ENCODE data around the gene RAD18.

The RAD18 gene

DNA sequence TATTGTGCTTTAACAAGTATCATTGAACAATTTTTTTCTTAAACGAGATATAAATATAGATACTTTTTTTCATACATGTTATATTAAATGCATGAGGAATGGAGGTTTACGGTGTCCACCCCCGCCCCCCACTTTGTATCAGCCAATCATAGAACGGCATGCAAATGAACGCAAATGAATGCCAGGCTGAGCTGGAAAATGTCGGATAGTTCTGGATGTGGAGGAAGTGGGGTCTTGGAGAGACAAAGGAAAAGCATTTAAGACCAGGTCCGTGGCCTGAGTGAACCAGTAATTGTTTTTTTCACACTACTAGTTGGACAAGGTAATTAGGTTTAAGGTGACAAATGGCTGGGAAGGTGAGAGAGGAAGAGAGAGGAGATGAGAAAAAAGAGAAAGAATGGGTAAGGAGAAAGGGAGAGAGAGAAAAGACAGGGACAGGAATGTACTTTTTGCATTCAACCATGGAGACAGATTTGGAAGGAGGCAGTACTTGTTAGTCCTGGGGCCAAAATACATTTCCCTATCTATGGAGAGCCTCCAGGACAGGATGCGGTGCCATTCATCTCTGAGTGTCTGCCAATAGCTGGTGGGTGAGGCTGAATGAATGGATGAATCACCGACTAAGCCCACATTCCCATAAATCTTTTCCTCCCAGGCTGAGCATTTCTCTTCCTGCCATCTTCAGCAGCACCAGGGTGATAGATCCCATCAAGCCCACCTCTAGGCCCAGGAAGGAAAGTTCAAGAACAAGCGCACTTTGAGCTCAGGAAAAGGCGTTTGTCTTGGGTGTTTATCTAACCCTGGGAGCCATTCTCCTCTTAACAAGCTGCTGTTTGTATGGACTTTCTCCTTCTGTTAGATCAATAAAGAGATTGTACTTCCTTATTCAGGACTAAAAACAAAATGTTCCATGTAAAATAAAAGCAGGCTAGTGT lies 1.4 kb upstream of the RAD18 start:
- DNase-seq (ENCODE audit: low read depth): no peak

DNA sequence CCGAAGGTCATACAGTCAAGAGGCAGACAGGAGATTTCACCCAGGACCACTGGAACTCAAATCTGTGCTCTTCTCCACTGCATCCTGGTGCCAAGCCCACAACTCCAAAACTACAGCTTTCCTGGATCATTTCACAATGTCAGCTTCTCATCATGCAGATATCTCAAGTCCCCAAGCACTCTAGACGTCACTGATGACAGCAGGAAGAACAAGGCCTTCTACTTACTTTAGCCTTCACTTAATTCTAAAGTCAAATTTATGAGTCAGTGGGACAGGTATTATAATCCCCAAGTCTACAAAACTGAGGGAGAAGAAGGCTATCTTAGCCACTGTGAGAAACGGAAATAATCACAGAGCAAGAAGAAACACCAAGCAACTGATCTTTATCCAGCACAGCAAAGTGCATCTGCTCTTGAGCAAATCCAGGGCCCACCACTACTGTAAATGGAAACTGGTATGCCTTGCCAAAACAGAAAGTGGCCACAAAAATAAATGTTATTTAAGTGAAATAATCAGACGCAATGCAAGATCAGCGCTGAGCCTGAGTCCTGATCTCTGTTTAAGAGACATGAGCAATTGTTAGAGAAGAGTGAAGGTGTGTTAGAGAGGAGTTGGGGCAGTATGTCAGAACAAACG lies 928 bp downstream of the RAD18 start:
- no peak for DNase-seq (ENCODE audit: low read depth)

DNA sequence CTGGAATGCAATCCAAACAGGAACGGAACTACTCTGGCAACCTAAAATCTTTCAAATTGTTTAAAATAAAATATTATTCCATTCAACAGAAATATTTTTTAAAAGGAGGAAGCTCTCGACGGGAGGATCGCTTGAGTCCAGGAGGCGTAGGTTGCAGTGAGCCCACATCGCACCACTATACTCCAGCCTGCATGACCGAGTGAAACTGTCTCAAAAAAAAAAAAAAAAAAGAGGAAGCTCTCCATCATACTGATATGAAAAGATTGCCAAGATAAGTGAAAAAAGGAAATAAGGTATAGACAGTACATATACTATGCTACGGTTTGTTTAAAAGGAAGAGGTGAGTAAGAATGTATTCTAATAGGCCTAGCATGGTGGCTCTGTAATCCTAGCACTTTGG lies 3.6 kb downstream of the RAD18 start:
- DNase-seq (ENCODE audit: low read depth): no peak

DNA sequence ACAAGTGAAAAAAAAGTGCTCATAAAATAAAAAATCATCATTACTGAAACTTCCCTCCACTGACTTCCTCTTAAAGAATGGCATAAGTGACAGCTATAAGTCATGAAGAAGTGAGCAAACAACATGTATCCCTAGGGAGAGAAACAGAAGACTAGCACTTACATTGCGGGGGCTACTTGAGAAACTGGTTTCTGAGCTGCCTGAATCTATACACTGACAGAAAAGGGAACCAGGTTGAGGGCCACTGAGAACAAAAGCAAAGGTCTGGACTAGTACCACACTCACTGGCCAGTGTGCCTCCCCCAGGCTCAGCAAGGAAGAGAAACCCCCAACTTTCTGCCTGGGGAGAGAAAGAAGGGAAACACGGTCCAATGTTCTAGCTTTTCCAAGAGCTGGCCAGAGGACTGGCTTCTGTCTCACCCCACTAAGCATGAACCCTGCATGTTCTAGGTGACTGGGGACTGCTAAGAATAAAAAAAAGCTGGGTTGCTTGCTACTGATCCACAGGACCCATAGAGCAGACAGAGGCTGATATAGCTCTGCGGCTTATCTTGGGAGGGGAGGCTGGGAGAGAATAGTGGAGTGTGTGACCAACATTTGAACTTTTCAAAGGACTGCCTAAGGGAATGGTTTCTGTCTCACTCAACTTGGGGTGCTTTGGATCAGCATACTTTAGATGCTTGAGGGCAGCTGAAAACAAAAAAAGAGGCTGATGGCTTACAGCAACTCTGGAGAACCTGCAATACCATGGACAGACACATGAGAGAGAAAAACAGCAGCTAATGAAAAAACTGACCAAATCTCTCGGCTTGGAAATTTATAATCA lies 8.1 kb downstream of the RAD18 start:
- DNase-seq (ENCODE audit: low read depth): no peak

DNA sequence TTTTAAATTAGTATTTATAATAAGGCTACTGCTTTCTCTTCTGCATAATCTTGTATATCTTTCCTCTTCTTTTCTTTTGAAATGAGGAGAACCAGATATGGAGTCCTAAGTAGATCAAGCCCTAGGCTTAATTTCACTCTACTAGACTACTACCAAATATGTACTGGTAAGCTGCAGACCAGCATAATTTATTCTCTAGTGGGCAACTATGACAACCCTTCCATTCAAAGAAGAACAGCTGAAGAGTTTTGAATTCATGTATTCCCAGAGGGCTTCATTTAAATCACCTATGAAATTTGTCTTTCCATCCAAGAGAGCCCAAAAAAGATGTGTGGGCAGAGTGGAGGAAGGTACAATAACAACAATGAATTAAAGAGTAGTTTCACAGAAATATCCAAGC lies 10.0 kb downstream of the RAD18 start:
- DNase-seq (ENCODE audit: low read depth): no peak

DNA sequence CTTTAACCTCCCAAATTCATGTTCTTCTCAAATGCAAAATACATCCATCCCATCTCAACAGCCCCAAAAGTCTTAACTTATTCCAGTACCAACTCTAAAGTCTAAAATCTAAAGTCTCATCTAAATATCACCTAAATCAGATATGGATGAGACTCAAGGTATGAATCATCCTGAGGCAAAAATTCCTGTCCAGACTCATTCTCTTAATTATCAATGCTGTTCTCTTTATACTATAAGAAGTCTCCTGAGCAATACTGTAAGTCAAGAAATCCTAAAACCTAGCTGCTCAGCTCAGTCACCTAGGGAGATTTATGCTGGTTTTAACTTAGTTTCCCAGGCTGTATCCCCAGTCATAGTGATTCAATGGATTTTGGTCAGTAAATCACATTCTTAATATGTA lies 11.1 kb downstream of the RAD18 start:
- DNase-seq (ENCODE audit: low read depth): no peak

DNA sequence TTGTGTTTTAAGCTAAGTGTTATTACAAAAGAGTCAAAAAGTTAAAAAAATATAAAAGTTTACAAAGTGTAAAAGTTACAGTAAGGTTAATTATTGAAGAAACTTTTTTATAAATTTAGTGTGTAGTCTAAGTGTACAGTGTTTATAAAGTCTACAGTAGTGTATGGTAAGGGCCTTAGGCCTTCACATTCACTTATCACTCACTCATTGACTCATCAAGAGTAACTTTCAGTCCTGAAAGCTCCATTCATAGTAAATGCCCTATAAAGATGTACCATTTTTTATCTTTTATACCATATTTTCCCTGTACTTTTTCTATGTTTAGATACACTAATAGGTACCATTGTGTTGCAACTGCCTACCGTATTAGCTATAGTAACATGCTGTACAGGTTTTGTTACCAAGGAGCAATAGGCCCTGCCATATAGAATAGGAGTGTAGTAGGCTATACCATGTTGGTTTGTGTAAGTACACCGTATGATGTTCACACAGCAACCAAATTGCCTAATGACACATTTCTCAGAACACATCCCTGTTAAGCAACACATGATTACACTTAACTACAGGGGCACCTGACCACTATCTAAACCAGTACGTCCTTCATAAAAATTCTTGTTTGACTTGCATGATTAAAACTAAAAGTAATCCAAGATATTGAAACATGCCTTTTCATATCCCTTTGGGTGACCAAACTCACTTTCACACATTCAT lies 17.2 kb downstream of the RAD18 start:
- no peak for DNase-seq (ENCODE audit: low read depth)

DNA sequence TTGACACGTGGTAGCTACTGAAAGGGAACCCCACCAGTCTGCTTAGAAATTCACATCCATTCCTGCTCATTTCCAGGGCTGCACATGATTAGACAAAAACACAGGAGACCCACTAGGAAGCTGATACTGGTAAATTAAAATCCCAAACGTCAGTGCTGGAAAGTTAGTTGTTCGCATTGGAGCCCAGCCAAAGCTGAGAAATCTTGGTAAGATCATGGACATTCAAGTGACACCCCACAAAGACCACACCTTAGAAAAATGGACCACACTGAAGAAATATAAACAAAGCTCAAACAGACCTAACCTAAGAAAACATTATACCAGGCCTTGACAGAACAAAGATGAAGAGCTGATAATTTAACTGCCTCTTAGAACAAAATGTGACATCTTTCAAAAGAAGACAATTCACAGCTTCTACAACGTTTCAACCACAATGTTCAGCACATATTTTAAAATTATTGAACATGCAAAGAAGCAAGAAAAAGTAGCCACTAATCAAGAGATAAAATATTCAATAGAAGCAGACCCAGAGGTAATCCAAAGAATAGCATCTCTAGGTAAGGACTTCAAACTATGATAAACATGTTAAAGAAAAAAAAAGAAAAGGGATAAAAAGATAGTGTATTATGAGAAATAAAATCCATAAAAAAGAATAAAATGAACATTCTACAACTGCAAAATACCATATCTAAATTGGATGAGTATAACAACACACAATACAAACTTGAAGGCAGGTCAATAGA lies 20.4 kb downstream of the RAD18 start:
- DNase-seq (ENCODE audit: low read depth): no peak

DNA sequence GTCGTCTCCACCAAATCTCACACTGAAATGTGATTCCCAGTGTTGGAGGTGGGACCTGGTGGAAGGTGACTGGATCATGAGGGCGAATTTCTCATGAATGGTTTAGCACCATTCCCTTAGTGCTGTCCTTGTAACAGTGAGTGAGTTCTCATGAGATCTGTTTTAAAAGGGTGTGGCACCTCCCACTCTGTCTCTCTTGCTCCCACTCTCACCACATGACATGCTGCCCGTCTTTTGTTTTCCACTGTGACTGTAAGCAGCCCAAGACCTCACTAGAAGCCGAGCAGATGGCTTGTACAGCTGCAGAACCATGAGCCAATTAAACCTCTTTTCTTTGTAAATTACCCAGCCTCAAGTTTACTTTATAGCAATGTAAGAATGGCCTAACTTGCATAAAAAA lies 21.2 kb downstream of the RAD18 start:
- DNase-seq (ENCODE audit: low read depth): no peak

DNA sequence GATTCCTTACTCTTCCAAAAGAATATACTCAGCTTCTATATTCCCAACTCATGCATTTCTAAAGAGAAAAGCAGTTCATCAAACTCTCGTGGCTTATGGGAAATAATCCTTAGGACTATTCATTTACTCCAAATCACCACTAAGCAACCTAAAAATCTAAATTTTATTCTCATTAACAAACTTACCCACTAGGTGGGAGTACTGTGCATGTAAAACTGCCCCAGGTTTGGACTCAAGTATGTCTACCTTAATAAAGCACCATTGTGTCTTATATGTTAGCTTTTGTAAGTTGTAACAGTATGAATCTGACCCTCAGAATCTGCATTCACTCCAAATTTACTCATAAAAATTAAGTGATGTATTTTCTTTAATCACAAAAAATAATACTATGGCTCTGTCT lies 25.3 kb downstream of the RAD18 start:
- no peak for DNase-seq (ENCODE audit: low read depth)

DNA sequence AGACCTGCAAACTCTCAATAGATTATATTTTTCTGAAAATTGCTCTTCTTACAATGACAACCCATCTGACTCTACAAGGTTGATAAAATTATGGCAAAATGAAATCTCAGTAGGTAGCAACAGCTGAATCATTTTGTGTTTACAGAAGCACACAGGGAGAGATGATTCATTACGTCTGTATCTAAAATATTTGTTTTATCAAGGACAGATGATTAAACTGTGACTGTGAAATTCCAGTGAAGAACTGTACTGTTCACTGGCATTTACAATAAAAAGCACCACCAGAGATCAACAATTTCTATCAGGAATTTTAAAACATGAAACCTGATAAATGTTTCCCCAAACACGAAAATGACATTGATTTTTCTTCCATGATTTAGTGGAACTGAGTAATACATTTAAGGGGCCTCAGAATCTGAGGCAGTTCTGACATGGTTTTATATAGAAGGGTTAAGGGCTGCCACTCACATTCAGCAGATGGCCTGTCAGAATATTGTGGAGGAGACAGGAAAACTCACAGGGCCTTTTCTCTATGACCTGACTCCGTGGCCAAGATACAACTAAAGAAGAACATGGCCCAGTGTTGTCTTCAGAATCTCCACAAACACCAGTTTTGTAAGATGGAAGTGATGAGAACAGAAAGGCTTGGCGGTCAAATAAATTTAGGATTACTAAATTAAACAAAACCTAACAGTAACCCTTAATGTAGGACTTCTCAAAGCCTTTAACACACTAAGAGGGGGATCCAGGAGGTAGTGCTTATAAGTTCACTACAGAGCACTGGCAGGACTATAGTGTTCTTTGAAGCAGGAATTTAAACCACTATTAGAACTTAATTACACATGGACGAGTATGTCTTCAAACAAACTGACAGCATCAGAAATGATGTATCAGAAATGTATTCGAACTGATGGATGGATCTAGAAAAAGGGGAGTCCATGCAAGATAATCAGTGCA lies 25.9 kb downstream of the RAD18 start:
- no peak for DNase-seq (ENCODE audit: low read depth)

DNA sequence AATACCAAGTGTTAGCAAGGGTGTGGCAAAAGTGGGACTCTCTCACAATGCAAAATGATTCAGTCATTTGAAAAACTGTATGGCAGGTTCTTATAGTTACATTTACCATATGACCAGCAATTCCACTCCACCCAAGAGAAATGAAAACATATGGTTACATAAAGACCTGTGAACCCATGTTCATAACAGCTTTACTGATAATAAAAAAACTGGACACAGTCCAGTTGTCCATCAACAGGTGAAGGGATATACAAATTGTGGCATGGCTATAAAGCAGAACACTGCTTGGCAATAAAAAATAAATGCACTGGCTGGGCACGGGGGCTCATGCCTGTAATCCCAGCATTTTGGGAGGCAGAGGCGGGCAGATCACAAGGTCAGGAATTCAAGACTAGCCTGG lies 30.8 kb downstream of the RAD18 start:
- no peak for DNase-seq (ENCODE audit: low read depth)

DNA sequence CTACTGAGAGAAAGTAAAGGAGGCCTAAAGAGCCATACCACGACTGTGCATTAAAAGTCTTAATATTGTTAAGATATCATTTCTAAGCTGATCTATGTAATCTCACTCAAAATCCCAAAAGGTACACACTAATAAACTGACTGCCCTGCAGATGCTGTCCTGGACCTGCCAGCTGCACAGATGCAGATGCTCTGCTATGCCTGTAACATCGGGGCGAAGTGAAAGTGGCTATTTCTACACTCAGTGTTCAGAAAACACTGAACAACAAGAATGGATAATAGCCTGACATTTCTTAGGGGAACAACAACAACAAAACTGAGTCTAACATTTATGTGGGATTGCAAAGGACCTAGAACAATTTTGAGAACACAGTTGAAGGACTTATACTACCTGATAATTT lies 31.9 kb downstream of the RAD18 start:
- DNase-seq (ENCODE audit: low read depth): no peak

DNA sequence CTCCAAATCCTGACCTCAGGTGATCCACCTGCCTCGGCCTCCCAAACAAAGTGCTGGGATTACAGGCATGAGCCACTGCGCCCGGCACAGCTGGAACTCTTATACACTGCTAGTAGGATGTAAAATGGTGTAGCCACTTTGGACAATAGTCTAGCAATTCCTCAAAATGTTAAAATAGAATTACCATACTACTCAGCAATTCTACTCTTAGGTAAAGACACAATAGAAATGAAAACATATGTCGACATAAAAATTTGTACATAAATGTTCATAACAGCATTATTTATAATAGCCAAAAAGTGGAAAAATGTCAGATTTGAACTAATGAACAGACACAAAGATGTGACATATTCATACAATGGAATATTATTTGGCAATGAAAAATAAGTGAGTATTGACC lies 33.4 kb downstream of the RAD18 start:
- no peak for DNase-seq (ENCODE audit: low read depth)

DNA sequence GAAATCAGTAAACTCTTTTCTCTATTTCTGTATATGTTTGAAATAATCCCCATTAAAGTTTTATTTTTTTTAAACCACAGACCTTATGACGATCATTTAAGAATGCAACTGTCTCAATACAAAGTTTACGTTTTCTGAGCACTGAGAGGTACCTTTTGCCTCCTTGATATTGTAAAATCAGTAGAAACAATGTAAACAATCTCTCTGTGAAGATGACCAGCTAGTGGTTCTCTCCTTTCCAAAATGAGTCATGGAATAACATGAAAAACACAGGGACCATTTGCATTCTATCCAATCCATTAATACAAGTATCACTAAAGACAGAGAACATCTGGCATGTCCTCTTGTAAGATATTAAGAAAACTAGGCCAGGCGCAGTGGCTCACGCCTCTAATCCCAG lies 48.8 kb downstream of the RAD18 start:
- DNase-seq (ENCODE audit: low read depth): no peak

DNA sequence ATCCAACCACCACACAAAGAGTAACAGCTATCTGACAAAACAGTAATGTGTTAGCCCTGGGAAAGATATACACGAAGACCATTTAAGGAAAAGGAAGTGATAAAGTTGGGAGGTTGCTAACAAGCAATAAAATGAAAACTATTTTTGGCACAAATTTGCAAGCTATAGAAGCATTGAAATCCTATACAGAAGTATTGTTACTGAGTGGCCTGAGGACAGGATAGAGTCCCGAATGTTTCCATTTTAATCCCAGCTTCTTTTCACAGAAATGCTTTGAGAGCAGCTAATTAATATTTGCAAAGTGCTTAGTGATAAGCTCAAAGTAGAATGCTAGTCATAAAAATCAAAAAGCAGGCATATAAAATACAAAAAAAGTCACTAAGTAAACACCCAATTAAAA lies 51.5 kb downstream of the RAD18 start:
- no peak for DNase-seq (ENCODE audit: low read depth)

DNA sequence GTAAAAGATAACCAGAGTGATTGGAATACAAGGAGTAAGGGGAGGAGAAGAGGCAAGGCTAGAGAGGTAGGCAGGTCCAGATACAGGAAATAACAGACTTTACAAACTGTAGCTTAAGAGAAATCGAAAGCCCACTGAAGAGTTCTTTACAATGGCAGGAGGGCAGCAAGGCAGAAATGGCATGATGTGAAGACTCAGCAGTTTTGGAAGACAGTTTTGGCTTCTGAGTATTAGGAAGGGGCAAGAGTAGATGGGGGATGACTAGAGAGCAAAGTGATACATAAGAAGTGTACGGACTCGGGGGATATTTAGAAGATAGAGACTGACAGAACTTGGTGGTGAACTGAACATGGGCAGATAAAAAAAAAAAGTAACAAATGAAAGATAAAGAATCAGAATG lies 54.1 kb downstream of the RAD18 start:
- DNase-seq (ENCODE audit: low read depth): no peak

DNA sequence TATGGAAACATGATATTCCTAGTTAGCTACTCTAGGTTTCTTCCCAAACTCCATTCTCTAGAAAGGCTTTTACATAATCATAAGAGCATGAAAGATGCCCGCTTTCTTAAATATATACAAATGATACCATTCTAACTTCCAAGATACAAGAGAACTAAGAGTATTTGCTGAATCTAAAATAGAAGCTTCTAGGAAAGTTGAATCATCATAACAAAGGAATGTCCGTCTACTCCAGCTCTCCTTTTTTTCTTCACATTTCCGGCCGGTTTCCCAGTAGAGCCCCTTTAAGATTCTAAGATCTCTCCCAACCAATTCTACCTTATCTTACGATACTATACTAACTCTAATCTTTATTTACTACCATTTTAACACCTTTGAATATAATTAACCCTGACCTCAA lies 60.1 kb downstream of the RAD18 start:
- no peak for DNase-seq (ENCODE audit: low read depth)

DNA sequence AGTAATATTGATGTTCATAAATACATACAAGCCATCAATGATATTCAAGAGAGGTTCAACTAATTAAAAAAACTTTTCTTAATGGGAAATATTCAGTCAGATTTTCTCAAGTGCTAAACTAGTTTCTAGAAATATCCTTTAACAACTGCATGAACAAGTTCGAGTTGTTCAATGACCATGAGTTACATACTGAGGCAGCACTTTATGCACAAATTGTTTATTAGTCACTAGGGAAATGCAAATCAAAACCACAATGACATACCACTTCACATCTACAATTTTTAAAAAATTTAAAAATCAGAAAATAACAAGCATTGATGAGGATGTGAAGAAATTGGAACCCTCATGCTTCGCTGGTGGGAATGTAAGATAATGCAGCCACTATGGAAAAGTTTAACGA lies 62.4 kb downstream of the RAD18 start:
- DNase-seq (ENCODE audit: low read depth): no peak

DNA sequence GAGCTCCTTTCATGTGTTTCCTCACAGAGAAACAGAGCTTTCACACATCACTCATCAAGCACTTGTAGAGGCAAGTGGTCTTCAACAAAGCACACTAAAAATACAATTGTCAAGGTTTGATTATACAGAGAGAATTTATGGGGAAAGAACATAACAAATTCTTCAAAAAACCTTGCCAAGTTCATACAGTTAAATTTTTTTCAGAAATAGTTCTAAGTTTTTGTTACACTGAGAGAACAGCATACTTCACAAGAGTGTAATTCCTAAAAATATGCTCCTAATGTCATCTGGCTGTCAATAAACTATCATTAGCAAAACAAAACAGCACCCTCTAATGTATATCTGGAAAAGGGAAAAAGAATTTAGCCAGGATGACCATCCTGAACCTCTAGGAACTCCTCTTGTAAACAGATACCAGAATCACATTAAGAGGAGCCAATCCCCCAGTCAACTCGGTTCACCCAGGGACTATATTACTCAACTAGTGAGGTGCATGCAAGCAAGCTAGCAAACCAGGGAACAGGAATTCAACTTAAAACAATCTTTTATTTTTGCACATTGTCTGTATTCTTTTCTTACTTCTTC lies 63.3 kb downstream of the RAD18 start:
- DNase-seq (ENCODE audit: low read depth): no peak

Measured in stimulated activated CD8-positive, alpha-beta memory T cell treated with anti-CD3 and anti-CD28 coated beads, Interleukin-12 subunit alpha, Interleukin-12 subunit beta, amount 100 ng/mL, for 1 hour (primary cell).